AG04449 (cell line): ENCODE results near the gene RAVER2.

Source experiments
- CTCF ChIA-PET: fragments of 350-600 bp; formaldehyde crosslinking; extraction: SDS; loops from one replicate; lab custom pipeline; 2021; ENCODE audit warnings: antibody characterized with exemption; lab: Yijun Ruan, JAX
- POLR2A ChIA-PET: fragments of 400-600, 350-600 bp; formaldehyde crosslinking; extraction: SDS; loops from one replicate; lab custom pipeline; 2020; ENCODE audit warnings: antibody characterized with exemption, inconsistent platforms; lab: Yijun Ruan, JAX
- DNase-seq: peaks from one replicate; pipeline ENCODE4 v3.0.0-alpha.2; 2010; ENCODE audit warnings: low read depth, low spot score
- H3K4me3 ChIP-seq: 2 replicates; pipeline ENCODE4 v1.5.1; 2011; ENCODE audit warnings: low read depth, mild to moderate bottlenecking, control low read depth, low read length
- TF ChIP-seq, protein P1 (sequence below): IDR thresholded peaks from one replicate; pipeline ENCODE4 v1.5.1; 2011; ENCODE audit warnings: mild to moderate bottlenecking, moderate library complexity, low read length, control low read depth, inconsistent platforms; ENCODE audit not compliant: insufficient read depth; ENCODE audit errors: missing control alignments

The RAVER2 gene

DNA sequence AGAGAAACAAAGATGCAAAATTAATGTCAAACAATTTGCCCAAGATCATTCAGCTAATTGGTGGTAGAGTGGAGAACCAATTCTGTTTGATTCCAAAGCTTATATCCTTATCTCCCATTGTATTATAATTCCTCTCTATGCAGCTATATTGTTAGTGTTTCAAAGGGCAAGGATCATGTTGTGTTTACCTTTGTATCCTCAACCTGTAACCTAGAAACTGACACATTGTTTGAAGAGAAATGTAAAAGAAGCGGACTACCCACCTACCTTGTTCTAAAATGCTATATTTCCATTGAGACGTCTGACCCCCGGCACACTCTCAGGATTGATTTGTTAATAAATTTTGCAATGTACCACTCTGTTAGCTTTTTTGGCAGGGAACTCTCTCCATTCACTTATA is 9.3 kb downstream of the RAVER2 start:
- no peak overlapping the region for H3K4me3 ChIP-seq
- TF ChIP-seq, protein P1, sequence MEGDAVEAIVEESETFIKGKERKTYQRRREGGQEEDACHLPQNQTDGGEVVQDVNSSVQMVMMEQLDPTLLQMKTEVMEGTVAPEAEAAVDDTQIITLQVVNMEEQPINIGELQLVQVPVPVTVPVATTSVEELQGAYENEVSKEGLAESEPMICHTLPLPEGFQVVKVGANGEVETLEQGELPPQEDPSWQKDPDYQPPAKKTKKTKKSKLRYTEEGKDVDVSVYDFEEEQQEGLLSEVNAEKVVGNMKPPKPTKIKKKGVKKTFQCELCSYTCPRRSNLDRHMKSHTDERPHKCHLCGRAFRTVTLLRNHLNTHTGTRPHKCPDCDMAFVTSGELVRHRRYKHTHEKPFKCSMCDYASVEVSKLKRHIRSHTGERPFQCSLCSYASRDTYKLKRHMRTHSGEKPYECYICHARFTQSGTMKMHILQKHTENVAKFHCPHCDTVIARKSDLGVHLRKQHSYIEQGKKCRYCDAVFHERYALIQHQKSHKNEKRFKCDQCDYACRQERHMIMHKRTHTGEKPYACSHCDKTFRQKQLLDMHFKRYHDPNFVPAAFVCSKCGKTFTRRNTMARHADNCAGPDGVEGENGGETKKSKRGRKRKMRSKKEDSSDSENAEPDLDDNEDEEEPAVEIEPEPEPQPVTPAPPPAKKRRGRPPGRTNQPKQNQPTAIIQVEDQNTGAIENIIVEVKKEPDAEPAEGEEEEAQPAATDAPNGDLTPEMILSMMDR = no peak
- ChIA-PET CTCF (no interaction called here), POLR2A (no interaction called here)
- DNase-seq = no peak

DNA sequence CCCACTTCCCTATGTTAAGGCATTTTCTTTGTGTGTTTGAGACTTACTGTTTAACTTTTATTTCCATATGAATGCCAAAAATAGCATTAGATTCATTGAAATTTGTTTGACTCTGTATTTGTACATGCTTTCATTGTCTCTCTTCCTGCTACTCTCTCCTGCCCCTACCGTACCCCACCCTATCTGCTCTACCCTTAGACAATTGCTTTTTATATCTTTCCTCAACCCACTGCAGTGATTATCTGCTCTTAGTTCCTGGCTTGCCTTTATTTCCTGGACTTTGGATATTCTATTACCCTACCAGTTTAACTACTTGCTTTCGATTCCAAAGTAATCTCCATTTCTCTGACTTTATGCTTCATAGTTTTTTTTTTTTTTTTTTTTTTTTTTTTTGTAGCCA is 10.5 kb downstream of the RAVER2 start:
- H3K4me3 ChIP-seq = no peak overlapping the region
- POLR2A ChIA-PET = no interaction called here
- CTCF ChIA-PET = no interaction called here
- DNase-seq = no peak
- TF ChIP-seq, protein P1 = no peak

DNA sequence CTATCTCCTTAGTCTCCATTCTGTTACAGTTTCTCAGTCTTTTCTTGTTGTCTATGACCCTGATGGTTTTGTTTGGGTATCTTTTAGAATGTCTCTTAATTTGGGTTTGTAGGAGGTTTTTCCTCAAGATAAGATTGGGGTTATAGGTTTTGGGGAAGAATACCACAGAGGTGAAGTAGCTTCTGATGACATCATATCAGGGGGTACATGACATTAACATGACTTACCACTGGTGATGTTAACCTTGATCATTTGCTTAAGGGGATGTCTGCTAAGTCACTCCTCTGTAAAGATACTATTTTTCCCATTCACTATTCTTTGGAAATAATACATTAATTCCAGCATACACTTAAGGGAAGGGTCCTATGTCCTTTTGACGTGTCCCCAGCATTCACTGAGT is 11.9 kb downstream of the RAVER2 start:
- no peak overlapping the region for H3K4me3 ChIP-seq
- CTCF ChIA-PET = interaction anchor here (1.0 kb wide), 1 partner anchor 98 kb away, joined by 3 read pairs; no protein-coding TSS in a partner anchor
- no peak for DNase-seq
- TF ChIP-seq, protein P1 = no peak
- POLR2A ChIA-PET = no interaction called here

DNA sequence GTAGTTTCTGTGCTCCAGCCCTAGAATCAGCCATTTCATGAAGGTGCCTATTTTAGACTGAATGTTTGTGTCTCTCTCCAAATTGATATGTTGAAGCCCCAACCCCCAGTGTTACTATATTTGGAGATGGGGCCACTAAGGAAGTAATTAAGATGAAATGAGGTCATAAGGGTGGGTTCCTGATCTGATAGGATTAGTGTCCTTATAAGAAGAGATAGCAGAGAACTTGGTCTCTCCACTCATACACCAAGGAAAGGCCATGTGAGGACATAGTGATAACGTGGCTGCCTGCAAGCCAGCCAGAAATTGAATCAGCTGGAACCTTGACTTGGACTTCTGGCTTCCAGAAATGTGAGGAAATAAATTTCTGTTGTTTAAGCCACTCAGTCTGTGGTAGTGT is 12.3 kb downstream of the RAVER2 start:
- ChIA-PET CTCF (interaction anchor here (1.0 kb wide), 1 partner anchor 98 kb away, joined by 3 read pairs; no protein-coding TSS in a partner anchor), POLR2A (no interaction called here)
- no peak for DNase-seq
- TF ChIP-seq, protein P1 = no peak
- no peak overlapping the region for H3K4me3 ChIP-seq

DNA sequence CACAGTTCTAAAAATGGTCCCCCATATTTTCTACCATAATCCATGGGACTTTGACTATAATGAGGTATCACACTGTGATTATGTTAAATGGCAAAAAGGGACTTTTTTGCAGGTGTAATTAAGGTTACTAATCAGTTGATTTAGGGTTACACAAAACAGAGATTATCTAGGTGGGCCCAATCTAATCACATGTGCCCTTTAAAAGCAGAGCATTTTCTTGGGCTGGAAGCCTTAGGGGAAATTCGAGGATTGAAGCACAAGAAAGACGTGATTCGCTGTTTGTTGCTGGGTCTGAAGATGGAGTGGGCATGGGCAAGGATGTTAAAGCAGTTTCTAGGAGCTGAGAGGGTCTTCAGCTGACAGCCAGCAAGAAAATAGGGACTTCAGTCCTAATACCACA is 13.4 kb downstream of the RAVER2 start:
- CTCF ChIA-PET = no interaction called here
- DNase-seq = no peak
- TF ChIP-seq, protein P1 = no peak
- H3K4me3 ChIP-seq = no peak overlapping the region
- POLR2A ChIA-PET = no interaction called here

DNA sequence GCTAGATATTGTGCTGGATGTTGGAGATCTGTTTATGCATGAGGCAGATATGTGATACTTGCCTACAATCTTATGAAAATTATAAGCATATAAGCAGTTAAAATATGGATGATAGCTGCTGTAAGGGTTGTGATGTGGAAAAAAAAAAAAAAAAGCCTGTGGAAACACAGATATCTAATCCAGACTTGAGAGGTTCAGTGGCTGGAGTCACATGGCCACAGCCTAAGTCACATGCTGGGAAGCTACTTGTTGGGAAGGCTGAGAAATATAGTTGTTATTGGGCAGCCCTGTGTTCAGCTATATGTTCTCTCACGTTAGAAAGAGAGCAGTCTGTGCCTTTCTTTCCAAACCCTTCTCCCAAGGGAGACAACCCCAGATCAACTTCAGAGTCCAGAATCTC is 15.1 kb downstream of the RAVER2 start:
- POLR2A ChIA-PET = no interaction called here
- TF ChIP-seq, protein P1 = no peak
- H3K4me3 ChIP-seq = no peak overlapping the region
- CTCF ChIA-PET = no interaction called here
- DNase-seq = no peak
